Keratinocyte (primary cell): ENCODE results near the gene ZC3H13. TPM values are rescaled to one million over a fixed set of nuclear protein-coding genes. Genes with fewer than 3 reads are reported as not detected.

Experiments used
- DNase-seq: peaks from one replicate; pipeline ENCODE4 v3.0.0-alpha.2; 2011; ENCODE audit warnings: low read depth, missing footprints, low spot score
- FAIRE-seq: peaks from 2 replicates; lab custom pipeline; 2011; peaks lifted over from hg19 to GRCh38; lab: Jason Lieb, UNC
- H2AFZ ChIP-seq: 2 replicates; pipeline ENCODE4 v1.6.0; 2012; ENCODE audit warnings: low read length, control low read depth, inconsistent platforms; ENCODE audit not compliant: control insufficient read depth
- H3K27ac ChIP-seq: 2 replicates; pipeline ENCODE4 v1.5.1; 2011; ENCODE audit warnings: low read length; ENCODE audit not compliant: control insufficient read depth, insufficient read depth
- H3K27me3 ChIP-seq: 3 replicates; pipeline ENCODE4 v1.6.0; 2011; ENCODE audit warnings: low read length; ENCODE audit not compliant: control insufficient read depth, insufficient read depth; ENCODE audit errors: extremely low read depth
- H3K36me3 ChIP-seq, 2 experiments: 2 replicates in 1 of 2; 3 replicates in 1 of 2; pipeline ENCODE4 v1.5.1; 2011; ENCODE audit warnings: low read length in 2 of 2, mild to moderate bottlenecking in 1 of 2; ENCODE audit not compliant: control insufficient read depth in 2 of 2, insufficient read depth in 2 of 2; ENCODE audit errors: extremely low read depth in 1 of 2
- H3K4me1 ChIP-seq: 3 replicates; pipeline ENCODE4 v1.5.1; 2011; ENCODE audit warnings: low read length; ENCODE audit not compliant: control insufficient read depth, insufficient read depth; ENCODE audit errors: extremely low read depth
- H3K4me2 ChIP-seq: 3 replicates; pipeline ENCODE4 v1.6.0; 2011; ENCODE audit warnings: low read depth, low read length; ENCODE audit not compliant: control insufficient read depth, insufficient read depth; ENCODE audit errors: extremely low read depth
- H3K4me3 ChIP-seq, 3 experiments: fragments of 200-600 bp in 1 of 3; sonication (generic) in 1 of 3; 2 replicates in 2 of 3; 3 replicates in 1 of 3; pipeline ENCODE4 v1.5.1; 2011 to 2016; ENCODE audit warnings: low read length in 3 of 3, mild to moderate bottlenecking in 3 of 3, control low read depth in 2 of 3, inconsistent platforms in 1 of 3, low read depth in 1 of 3, mixed read lengths in 1 of 3, mixed run types in 1 of 3, moderate library complexity in 1 of 3; ENCODE audit not compliant: control insufficient read depth in 2 of 3, insufficient read depth in 2 of 3; ENCODE audit errors: extremely low read depth in 1 of 3
- H3K79me2 ChIP-seq: 2 replicates; pipeline ENCODE4 v1.6.0; 2012; ENCODE audit warnings: low read length; ENCODE audit not compliant: control insufficient read depth, insufficient read depth
- H3K9ac ChIP-seq: 3 replicates; pipeline ENCODE4 v1.6.0; 2011; ENCODE audit warnings: low read length; ENCODE audit not compliant: control insufficient read depth, insufficient read depth; ENCODE audit errors: extremely low read depth
- H3K9me1 ChIP-seq: 3 replicates; pipeline ENCODE4 v1.6.0; 2011; ENCODE audit warnings: low read length; ENCODE audit not compliant: control insufficient read depth, insufficient read depth; ENCODE audit errors: extremely low read depth
- H3K9me3 ChIP-seq: 2 replicates; pipeline ENCODE4 v1.5.1; 2012; ENCODE audit warnings: low read depth, low read length; ENCODE audit not compliant: control insufficient read depth
- H4K20me1 ChIP-seq: 3 replicates; pipeline ENCODE4 v1.6.0; 2011; ENCODE audit warnings: low read length; ENCODE audit not compliant: control insufficient read depth, insufficient read depth; ENCODE audit errors: extremely low read depth
- EZH2 ChIP-seq: IDR thresholded peaks from one replicate; pipeline ENCODE4 v1.6.1; 2012; ENCODE audit warnings: inconsistent platforms, mild to moderate bottlenecking, low read length, moderate library complexity
- dilution Hi-C: fragments of 300-500 bp; cut with MboI; formaldehyde crosslinking; loops from one replicate; pipeline ENCODE4 v1.7.0; 2020; ENCODE audit warnings: low sequenced_read_pairs; ENCODE audit not compliant: extremely low pct_ligation_motif_present
- polyA plus RNA-seq, 5 experiments: library from polyadenylated mRNA; depleted of rRNA in 3 of 5; stranded (reverse) in 3 of 5; stranded (forward) in 1 of 5; unstranded in 1 of 5; fragments of >200 nt; gene quantifications; 1 replicate in 1 of 5; 2 replicates in 3 of 5; 3 replicates in 1 of 5; pipeline versions ENCODE4 v1.2.1 to v1.2.3, GENCODE V29; 2011 to 2012; ENCODE audit warnings: missing spikeins in 2 of 5, low read depth in 1 of 5, low replicate concordance in 1 of 5
- TF ChIP-seq, protein P1 (sequence below), 3 experiments: IDR thresholded peaks in 1 of 3; conservative IDR thresholded peaks in 1 of 3; optimal IDR thresholded peaks in 1 of 3; 2 replicates in 2 of 3; 3 replicates in 1 of 3; pipeline versions ENCODE3 to v1.5.1; 2011; ENCODE audit warnings: low read length in 3 of 3, mild to moderate bottlenecking in 3 of 3, moderate library complexity in 2 of 3, control low read depth in 1 of 3, inconsistent platforms in 1 of 3; ENCODE audit not compliant: insufficient read depth in 2 of 3; ENCODE audit errors: extremely low read depth in 1 of 3

Gene ZC3H13
- polyA plus RNA-seq, 1 donor (not counting 4 experiments of a cell fraction or from before 2014, with no cell fraction given) = 10.6 TPM

DNA sequence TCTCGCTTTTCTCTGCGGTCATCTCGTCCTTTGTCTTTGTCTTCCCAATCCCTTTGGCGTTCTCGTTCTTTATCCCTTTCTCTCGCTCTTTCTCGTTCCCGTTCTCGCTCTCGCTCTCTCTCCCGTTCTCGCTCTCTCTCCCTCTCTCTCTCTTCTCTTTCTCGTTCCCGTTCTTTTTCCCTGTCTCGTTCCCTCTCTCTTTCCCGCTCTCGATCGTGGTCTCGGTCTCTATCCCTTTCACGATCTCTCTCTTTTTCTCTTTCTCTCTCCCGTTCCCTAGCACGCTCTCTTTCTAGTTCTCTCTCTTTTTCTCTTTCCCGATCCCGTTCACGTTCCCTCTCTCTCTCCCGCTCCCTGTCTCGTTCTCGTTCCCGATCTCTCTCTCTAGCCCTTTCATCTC is 77.2 kb downstream of the ZC3H13 start:
- Histone ChIP-seq H3K27me3 (no peaks in the 10 kb centered on the region), H3K4me1 (peaks cover 6% of the 10 kb centered on the region), H3K4me3 (no peak overlapping the region), H3K9me3 (no peaks in the 10 kb centered on the region), H3K79me2 (peaks cover 6% of the 10 kb centered on the region), H3K9ac (no peak overlapping the region), H2AFZ (no peak overlapping the region), H3K27ac (no peak overlapping the region), H3K9me1 (no peaks in the 10 kb centered on the region), H3K4me2 (no peak overlapping the region), H3K36me3 (peaks cover 8 to 22% of the 10 kb centered on the region in 2 experiments), H4K20me1 (no peaks in the 10 kb centered on the region)
- dilution Hi-C loops = no loop called here
- TF ChIP-seq, protein P1, sequence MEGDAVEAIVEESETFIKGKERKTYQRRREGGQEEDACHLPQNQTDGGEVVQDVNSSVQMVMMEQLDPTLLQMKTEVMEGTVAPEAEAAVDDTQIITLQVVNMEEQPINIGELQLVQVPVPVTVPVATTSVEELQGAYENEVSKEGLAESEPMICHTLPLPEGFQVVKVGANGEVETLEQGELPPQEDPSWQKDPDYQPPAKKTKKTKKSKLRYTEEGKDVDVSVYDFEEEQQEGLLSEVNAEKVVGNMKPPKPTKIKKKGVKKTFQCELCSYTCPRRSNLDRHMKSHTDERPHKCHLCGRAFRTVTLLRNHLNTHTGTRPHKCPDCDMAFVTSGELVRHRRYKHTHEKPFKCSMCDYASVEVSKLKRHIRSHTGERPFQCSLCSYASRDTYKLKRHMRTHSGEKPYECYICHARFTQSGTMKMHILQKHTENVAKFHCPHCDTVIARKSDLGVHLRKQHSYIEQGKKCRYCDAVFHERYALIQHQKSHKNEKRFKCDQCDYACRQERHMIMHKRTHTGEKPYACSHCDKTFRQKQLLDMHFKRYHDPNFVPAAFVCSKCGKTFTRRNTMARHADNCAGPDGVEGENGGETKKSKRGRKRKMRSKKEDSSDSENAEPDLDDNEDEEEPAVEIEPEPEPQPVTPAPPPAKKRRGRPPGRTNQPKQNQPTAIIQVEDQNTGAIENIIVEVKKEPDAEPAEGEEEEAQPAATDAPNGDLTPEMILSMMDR (optimal IDR thresholded peaks at IDR 0.05 in 1 of 3, IDR thresholded peaks at IDR 0.05 in 1 of 3, conservative IDR thresholded peaks at IDR 0.05 in 1 of 3; ENCODE audit: extremely low read depth in 1 of 3, insufficient read depth in 2 of 3, low read length in 3 of 3) = no peak
- TF ChIP-seq EZH2 = no peak
- DNase-seq (no peak), FAIRE-seq (no peak)

DNA sequence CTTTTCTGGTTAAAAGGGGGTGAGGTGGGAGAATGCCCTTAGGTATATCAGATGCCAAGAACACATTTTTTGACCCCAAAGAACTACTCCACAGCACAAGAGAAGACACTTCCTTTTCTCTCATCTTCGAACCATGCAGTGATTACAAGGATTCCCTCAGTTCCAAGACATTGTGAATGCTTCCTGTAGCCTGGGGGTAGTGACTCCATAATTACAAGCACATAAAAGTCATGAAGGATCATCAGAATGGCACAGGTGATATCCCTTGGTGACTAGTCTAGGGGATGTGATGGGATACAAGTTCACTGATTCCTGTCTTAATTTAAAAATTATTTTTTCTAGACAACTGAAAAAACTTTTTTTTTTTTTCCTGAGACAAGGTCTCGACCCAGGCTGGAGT is 78.0 kb downstream of the ZC3H13 start:
- Histone ChIP-seq H3K9me1 (no peaks in the 10 kb centered on the region), H3K36me3 (peaks cover 8 to 25% of the 10 kb centered on the region in 2 experiments), H3K4me2 (no peak overlapping the region), H3K79me2 (peaks cover 6% of the 10 kb centered on the region), H3K4me3 (no peak overlapping the region), H3K9me3 (no peaks in the 10 kb centered on the region), H3K4me1 (peaks cover 6% of the 10 kb centered on the region), H3K9ac (no peak overlapping the region), H3K27me3 (no peaks in the 10 kb centered on the region), H2AFZ (no peak overlapping the region), H3K27ac (no peak overlapping the region), H4K20me1 (no peaks in the 10 kb centered on the region)
- DNase-seq = peak; percentile 42
- dilution Hi-C loops = no loop called here
- no peak for FAIRE-seq
- TF ChIP-seq, protein P1 (optimal IDR thresholded peaks at IDR 0.05 in 1 of 3, IDR thresholded peaks at IDR 0.05 in 1 of 3, conservative IDR thresholded peaks at IDR 0.05 in 1 of 3; ENCODE audit: extremely low read depth in 1 of 3, insufficient read depth in 2 of 3, low read length in 3 of 3) = no peak
- TF ChIP-seq EZH2 = no peak
